DOHH2 (cell line): ENCODE measurements around the gene SLC2A4RG.

Source experiments
- EZH2phosphoT487 ChIP-seq: fragments of 200-600 bp; sonication (generic); IDR thresholded peaks from 2 replicates; pipeline ENCODE4 v1.6.1; 2017; ENCODE audit warnings: borderline replicate concordance, mild to moderate bottlenecking, antibody characterized with exemption, low read length, moderate library complexity, mixed read lengths
- TF ChIP-seq, protein P1 (sequence below): fragments of 200-600 bp; sonication (generic); IDR thresholded peaks from one replicate; pipeline ENCODE4 v1.5.1; 2014; ENCODE audit warnings: antibody characterized with exemption, mild to moderate bottlenecking, low read depth, low read length; ENCODE audit not compliant: poor library complexity, severe bottlenecking

DNA sequence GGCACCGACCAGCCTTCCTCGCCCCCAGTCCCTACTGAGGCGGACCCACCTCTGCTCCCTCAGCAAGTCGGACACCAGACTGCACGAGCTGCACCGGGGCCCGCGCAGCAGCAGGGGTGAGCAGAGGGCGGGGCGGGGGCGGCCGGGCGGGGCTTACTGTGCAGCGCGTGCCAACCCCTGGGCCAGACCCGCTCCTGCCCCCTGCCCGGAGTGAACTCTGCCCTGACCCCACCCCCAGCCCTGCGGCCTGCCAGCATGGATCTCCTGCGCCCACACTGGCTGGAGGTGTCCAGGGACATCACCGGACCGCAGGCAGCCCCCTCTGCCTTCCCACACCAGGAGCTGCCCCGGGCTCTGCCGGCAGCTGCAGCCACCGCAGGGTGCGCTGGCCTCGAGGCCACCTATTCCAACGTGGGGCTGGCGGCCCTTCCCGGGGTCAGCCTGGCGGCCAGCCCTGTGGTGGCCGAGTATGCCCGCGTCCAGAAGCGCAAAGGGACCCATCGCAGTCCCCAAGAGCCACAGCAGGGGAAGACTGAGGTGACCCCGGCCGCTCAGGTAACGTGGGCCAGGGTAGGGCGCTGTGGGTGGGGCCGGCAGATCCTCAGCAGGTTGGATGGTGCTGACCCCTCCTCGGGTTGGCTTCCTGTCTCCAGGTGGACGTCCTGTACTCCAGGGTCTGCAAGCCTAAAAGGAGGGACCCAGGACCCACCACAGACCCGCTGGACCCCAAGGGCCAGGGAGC lies 1.5 kb upstream of the SLC2A4RG start:
- TF ChIP-seq, protein P1, sequence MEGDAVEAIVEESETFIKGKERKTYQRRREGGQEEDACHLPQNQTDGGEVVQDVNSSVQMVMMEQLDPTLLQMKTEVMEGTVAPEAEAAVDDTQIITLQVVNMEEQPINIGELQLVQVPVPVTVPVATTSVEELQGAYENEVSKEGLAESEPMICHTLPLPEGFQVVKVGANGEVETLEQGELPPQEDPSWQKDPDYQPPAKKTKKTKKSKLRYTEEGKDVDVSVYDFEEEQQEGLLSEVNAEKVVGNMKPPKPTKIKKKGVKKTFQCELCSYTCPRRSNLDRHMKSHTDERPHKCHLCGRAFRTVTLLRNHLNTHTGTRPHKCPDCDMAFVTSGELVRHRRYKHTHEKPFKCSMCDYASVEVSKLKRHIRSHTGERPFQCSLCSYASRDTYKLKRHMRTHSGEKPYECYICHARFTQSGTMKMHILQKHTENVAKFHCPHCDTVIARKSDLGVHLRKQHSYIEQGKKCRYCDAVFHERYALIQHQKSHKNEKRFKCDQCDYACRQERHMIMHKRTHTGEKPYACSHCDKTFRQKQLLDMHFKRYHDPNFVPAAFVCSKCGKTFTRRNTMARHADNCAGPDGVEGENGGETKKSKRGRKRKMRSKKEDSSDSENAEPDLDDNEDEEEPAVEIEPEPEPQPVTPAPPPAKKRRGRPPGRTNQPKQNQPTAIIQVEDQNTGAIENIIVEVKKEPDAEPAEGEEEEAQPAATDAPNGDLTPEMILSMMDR: no peak
- no peak for TF ChIP-seq EZH2phosphoT487
